ENCODE data around the gene POU6F2. TPM values are rescaled to one million over a fixed set of nuclear protein-coding genes. Genes with fewer than 3 reads are reported as not detected.

The POU6F2 gene
- total RNA-seq, 8 experiments from 2014 or later, result 0.15 to 11.1 (median 6.9) TPM; not detected in 1

DNA sequence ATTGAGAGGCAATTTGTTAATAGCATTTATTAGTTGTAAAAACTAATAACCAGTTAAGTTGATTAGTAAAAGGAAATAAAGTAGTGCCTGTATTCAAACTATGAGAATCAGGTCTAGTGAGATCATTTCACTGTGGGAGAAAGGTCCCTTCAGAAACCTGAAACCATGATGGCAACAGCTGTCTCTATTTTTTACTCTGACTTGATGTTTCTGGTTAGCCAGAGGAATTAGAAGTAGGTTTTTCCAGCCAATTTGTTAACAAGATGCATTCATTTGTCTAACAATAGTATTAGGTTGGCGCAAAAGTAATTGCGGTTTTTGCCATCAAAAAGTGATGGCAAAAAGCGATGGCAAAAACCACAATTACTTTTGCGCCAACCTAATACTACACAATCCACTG, 316.3 kb downstream of the POU6F2 start:
- WGBS, 10 experiments, result 9 to 100% (median 89%) methylated on average over 1 to 4 of the region's 4 CpGs
- ATAC-seq (replicated peaks in 6 of 8), result no peak

GRCh38 chr7:39295796-39296195, 318.1 kb downstream of the POU6F2 start:
- ATAC-seq (replicated peaks in 6 of 8), result no peak
- in situ Hi-C loops (cut with MboI; ENCODE audit: low pct_unique_long_range_greater_than_20kb in 2 of 9, low sequenced_read_pairs in 9 of 9, unreplicated experiment in 9 of 9), result no loop called here

More for the DNA sequence above, 316.3 kb downstream of the POU6F2 start:
- Histone ChIP-seq H3K27ac (no peak overlapping the region), H3K4me3 (no peak overlapping the region), H3K4me1 (replicated peaks in 1 of 2) (peaks cover 15 to 23% of the 10 kb centered on the region in 2 donors)
- in situ Hi-C loops (cut with MboI; ENCODE audit: low pct_unique_long_range_greater_than_20kb in 2 of 9, low sequenced_read_pairs in 9 of 9, unreplicated experiment in 9 of 9), result no loop called here

DNA sequence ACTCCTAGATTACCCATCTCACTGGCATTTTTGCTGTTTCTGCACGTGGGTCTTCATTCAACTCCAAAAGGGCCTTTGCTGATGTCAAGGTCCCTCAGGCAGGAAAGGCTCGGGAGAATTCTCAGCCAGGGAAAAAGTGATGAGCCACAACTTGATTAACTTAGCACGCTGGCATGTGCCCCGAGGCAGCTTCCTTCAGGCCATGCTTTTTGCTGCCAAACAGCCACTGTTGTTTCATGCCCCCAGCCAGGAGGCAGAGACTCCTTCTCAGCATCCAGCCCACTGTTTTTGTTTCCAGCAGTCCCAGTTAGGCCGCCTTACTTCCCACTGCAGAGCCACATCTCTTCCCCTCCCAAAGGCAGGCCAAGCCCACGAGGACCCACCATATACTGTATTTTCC, 322.0 kb downstream of the POU6F2 start:
- Histone ChIP-seq H3K4me1 (replicated peaks in 1 of 2) (peaks cover 0 to 2% of the 10 kb centered on the region in 2 donors), H3K4me3 (no peak overlapping the region), H3K27ac (no peak overlapping the region)
- in situ Hi-C loops (cut with MboI; ENCODE audit: low pct_unique_long_range_greater_than_20kb in 2 of 9, low sequenced_read_pairs in 9 of 9, unreplicated experiment in 9 of 9), result no loop called here
- no peak for ATAC-seq (replicated peaks in 6 of 8)
- WGBS, 10 experiments, result 0 to 89% (median 67%) methylated on average over 1 to 6 of the region's 6 CpGs; no CpG with 5 or more reads in 3 of the 10 experiments

More at GRCh38 chr7:39295796-39296195, 318.1 kb downstream of the POU6F2 start:
- Histone ChIP-seq H3K4me3 (no peak overlapping the region), H3K4me1 (replicated peaks in 1 of 2) (peaks cover 15 to 19% of the 10 kb centered on the region in 2 donors), H3K27ac (no peak overlapping the region)

GRCh38 chr7:39300276-39300675, 322.6 kb downstream of the POU6F2 start:
- Histone ChIP-seq H3K27ac (no peak overlapping the region), H3K4me1 (replicated peaks in 1 of 2) (peaks cover under 1 to 2% of the 10 kb centered on the region in 2 donors), H3K4me3 (no peak overlapping the region)
- WGBS, 10 experiments, result 0 to 100% (median 53%) methylated on average over 1 to 5 of the region's 8 CpGs; no CpG with 5 or more reads in 1 of the 10 experiments
- ATAC-seq (replicated peaks in 6 of 8), result no peak
- in situ Hi-C loops (cut with MboI; ENCODE audit: low pct_unique_long_range_greater_than_20kb in 2 of 9, low sequenced_read_pairs in 9 of 9, unreplicated experiment in 9 of 9), result no loop called here

DNA sequence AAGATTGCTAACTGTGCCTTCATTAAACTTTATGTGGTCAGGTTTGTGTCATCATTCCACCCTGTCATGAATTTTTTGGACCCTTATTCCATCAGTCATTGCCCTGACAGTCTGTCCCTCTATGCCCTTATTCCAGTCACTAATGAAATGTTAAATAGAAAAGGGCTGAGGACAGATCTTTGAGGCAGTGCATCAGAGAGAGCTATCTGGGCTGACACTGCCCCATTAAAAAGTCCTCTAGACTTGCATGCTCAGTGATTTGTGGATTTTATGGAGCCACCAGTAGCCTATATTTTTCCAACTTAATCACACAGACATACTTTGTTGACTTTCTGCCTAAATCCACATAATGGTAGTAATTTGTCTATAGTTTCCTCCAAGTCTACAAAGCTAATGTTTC, 323.8 kb downstream of the POU6F2 start:
- in situ Hi-C loops (cut with MboI; ENCODE audit: low pct_unique_long_range_greater_than_20kb in 2 of 9, low sequenced_read_pairs in 9 of 9, unreplicated experiment in 9 of 9), result no loop called here
- ATAC-seq (replicated peaks in 6 of 8), result peak in 2 of 8 experiments; percentile 51
- H3K4me3 ChIP-seq, result no peak overlapping the region

GRCh38 chr7:39304178-39304577, 326.5 kb downstream of the POU6F2 start:
- in situ Hi-C loops (cut with MboI; ENCODE audit: low pct_unique_long_range_greater_than_20kb in 2 of 9, low sequenced_read_pairs in 9 of 9, unreplicated experiment in 9 of 9), result no loop called here
- no peak for ATAC-seq (replicated peaks in 6 of 8)
- 0 to 100% (median 74%) methylated on average over 1 to 6 of the region's 6 CpGs for WGBS, 10 experiments
- H3K4me1 ChIP-seq (replicated peaks in 1 of 2), result peaks cover 2% of the 10 kb centered on the region in 2 donors
- H3K4me3 ChIP-seq, result no peak overlapping the region
- H3K27ac ChIP-seq, result no peak overlapping the region

More for the DNA sequence above, 323.8 kb downstream of the POU6F2 start:
- H3K4me1 ChIP-seq (replicated peaks in 1 of 2), result peaks cover 2% of the 10 kb centered on the region in 2 donors
- no peak overlapping the region for H3K27ac ChIP-seq

DNA sequence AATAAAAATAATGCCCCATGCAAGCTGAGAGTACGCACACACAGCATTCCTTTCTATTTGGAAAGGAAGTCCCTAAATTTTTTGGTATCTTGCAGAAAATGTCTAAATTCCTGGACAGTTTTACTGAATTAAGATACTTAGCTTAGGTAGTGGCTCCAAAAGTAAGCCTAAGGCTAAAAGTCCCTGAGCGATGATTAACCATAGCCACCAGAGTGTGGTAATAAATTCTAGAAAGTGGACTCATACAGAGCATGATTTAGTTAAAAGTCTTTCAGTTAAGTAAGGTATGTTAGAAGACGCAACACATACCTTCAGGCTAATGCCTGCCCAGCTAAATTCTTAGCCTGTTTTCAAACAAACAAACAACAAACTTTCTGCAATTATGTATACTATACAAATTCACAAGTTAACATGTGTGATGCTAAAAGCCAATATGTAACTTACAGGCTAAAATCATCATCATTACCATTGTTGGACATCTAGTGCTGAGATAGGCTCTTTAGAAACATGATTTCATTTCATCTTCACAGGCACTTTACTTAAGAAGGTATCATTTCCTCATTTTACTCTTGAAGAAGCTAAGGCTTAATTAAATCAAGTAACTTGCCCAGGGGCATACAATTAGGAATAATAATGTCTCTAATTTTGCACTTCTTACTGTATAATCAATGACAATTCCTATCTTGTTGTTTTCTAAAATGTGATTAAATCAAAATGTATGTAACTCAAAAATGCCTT, 327.1 kb downstream of the POU6F2 start:
- no peak overlapping the region for H3K4me3 ChIP-seq
- peaks cover 2% of the 10 kb centered on the region in 2 donors for H3K4me1 ChIP-seq (replicated peaks in 1 of 2)
- in situ Hi-C loops (cut with MboI; ENCODE audit: low pct_unique_long_range_greater_than_20kb in 2 of 9, low sequenced_read_pairs in 9 of 9, unreplicated experiment in 9 of 9), result no loop called here
- 13 to 100% (median 98%) methylated on average over 1 to 3 of the region's 3 CpGs; no CpG with 5 or more reads in 2 of the 10 experiments for WGBS, 10 experiments
- no peak overlapping the region for H3K27ac ChIP-seq
- ATAC-seq (replicated peaks in 6 of 8), result no peak

DNA sequence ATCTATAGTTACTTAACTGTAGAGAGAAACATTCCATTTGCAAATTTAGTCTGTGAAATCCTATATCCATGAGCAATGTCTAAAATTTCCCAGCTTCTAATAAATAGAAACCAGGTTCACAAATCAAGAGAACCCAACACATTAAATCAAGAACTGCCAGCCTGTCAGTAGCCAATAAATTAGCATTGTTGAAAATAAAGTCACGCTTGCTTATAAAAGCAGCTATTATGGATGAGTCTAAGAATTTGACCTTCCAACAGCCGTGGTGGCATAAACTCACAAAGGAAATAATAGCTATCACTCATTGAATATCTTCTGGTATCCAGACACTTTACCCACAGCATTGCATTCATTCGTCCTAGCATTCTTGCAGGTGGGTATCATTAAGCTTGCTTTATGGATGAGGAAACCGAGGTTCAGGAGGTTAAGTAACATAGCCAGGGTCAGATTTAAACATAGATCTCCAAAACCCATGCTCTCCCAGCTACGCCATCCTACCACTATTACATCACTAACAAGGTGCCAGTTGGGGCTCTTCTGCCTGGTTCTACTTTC, 328.4 kb downstream of the POU6F2 start:
- in situ Hi-C loops (cut with MboI; ENCODE audit: low pct_unique_long_range_greater_than_20kb in 2 of 9, low sequenced_read_pairs in 9 of 9, unreplicated experiment in 9 of 9), result no loop called here
- ATAC-seq (replicated peaks in 6 of 8), result peak in 1 of 8 experiments; percentile 31
- Histone ChIP-seq H3K4me1 (replicated peaks in 1 of 2) (peaks cover 2 to 10% of the 10 kb centered on the region in 2 donors), H3K4me3 (no peak overlapping the region), H3K27ac (no peak overlapping the region)
- WGBS, 10 experiments, result 0 to 78% (median 53%) methylated on average over 2 to 5 of the region's 5 CpGs; no CpG with 5 or more reads in 1 of the 10 experiments

DNA sequence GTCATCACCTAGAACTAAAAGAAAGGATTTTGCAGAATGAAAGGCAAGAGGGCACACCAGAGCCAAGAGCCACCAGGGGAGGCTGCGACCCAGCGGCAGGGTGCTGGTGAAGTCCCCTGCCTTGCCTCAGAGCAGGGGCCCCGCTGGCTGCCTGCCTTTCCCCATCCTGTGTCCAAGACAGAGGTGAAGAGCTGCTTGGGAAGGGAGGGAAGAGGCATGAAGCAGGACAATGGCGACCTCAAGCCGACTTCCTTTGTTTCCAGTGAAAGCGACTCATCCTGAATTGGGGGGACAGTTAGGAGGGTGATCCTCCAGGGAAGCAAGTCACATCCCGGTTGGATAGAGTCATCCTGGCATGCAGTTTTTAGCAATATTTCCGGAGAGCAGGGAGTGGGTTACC, 333.0 kb downstream of the POU6F2 start:
- Histone ChIP-seq H3K27ac (no peak overlapping the region), H3K4me1 (replicated peaks in 1 of 2) (peaks cover 8 to 15% of the 10 kb centered on the region in 2 donors), H3K4me3 (no peak overlapping the region)
- 20 to 100% (median 53%) methylated on average over 1 to 3 of the region's 8 CpGs; no CpG with 5 or more reads in 1 of the 10 experiments for WGBS, 10 experiments
- ATAC-seq (replicated peaks in 6 of 8), result peak in 2 of 8 experiments; percentile 29 to 37
- in situ Hi-C loops (cut with MboI; ENCODE audit: low pct_unique_long_range_greater_than_20kb in 2 of 9, low sequenced_read_pairs in 9 of 9, unreplicated experiment in 9 of 9), result no loop called here

DNA sequence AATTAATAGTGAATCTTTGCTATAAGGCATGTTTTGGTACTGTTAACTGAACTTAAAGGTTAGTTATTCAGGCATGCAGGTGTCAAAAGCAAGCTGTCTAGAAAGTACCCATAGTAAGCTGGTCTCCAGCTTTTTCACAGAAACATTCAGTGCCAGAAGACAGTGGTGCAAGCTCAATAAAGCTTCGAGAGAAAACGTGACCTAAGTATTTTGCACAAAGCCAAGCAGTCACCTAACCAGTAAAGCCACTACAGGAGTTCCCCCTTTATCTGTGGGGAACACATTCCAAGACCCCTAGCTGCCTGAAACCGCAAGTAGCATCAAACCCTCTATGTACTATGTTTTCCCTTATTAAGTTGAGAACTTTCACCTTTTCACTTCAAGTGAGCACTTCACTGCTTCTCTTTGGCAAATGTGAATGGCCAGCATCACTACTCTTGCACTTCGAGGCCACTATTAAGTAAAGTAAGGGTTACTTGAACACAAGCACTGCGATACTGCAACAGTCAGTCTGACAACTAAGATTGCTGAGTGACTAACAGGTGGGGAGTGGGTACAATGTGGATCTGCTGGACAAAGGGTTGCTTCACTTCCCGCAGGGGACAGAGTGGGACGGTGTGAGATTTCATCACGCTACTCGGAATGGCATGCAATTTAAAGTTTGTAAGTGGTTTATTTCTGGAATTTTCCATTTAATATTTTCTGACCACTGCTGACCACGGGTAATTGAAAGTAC, 334.7 kb downstream of the POU6F2 start:
- H3K4me3 ChIP-seq, result no peak overlapping the region
- H3K4me1 ChIP-seq (replicated peaks in 1 of 2), result peaks cover 8 to 15% of the 10 kb centered on the region in 2 donors
- 0 to 100% (median 87%) methylated on average over 2 to 10 of the region's 10 CpGs for WGBS, 10 experiments
- ATAC-seq (replicated peaks in 6 of 8), result no peak
- in situ Hi-C loops (cut with MboI; ENCODE audit: low pct_unique_long_range_greater_than_20kb in 2 of 9, low sequenced_read_pairs in 9 of 9, unreplicated experiment in 9 of 9), result no loop called here
- H3K27ac ChIP-seq, result no peak overlapping the region

- Histone ChIP-seq H3K4me3 (no peak overlapping the region), H3K27ac (no peak overlapping the region), H3K4me1 (replicated peaks in 1 of 2) (peaks cover 8 to 15% of the 10 kb centered on the region in 2 donors)
- no peak for ATAC-seq (replicated peaks in 6 of 8)
- in situ Hi-C loops (cut with MboI; ENCODE audit: low pct_unique_long_range_greater_than_20kb in 2 of 9, low sequenced_read_pairs in 9 of 9, unreplicated experiment in 9 of 9), result no loop called here
- 22 to 95% (median 79%) methylated on average over 1 to 4 of the region's 4 CpGs for WGBS, 10 experiments
These were observed 335.7 kb downstream of the POU6F2 start for GRCh38 chr7:39313376-39313775.

- Histone ChIP-seq H3K27ac (no peak overlapping the region), H3K4me3 (no peak overlapping the region), H3K4me1 (replicated peaks in 1 of 2) (peaks cover 8 to 15% of the 10 kb centered on the region in 2 donors)
- in situ Hi-C loops (cut with MboI; ENCODE audit: low pct_unique_long_range_greater_than_20kb in 2 of 9, low sequenced_read_pairs in 9 of 9, unreplicated experiment in 9 of 9), result no loop called here
- 0 to 50% (median 0%) methylated on average over 1 to 6 of the region's 6 CpGs; no CpG with 5 or more reads in 5 of the 10 experiments for WGBS, 10 experiments
- peak in 7 of 8 experiments; percentile 18 to 90 (median 61) for ATAC-seq (replicated peaks in 6 of 8)
These were observed 336.3 kb downstream of the POU6F2 start for GRCh38 chr7:39313974-39314373.

DNA sequence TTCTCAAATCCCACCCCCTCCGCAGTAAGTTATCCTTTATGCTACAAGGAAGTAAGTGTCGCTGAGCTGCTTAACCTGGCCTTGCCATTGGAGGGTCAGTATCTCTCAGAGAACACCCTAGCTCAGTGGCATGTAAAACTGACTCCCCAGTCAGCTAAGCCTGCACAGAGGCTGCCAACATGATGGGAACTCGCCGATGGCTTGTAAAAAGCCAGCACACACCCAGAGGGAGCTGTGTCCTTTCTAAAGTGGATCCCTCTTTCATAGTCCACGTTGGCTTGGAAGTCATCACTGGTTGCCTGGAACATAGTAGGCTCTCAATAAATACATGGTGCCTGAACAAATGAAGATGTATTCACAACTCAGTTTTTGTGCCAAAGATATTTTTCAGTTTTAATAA, 339.4 kb downstream of the POU6F2 start:
- peaks cover 7 to 8% of the 10 kb centered on the region in 2 donors for H3K4me1 ChIP-seq (replicated peaks in 1 of 2)
- in situ Hi-C loops (cut with MboI; ENCODE audit: low pct_unique_long_range_greater_than_20kb in 2 of 9, low sequenced_read_pairs in 9 of 9, unreplicated experiment in 9 of 9), result no loop called here
- no peak overlapping the region for H3K27ac ChIP-seq
- H3K4me3 ChIP-seq, result no peak overlapping the region
- 0 to 83% (median 67%) methylated on average over 1 to 5 of the region's 5 CpGs; no CpG with 5 or more reads in 3 of the 10 experiments for WGBS, 10 experiments
- no peak for ATAC-seq (replicated peaks in 6 of 8)
